GM12891 (cell line): Measurements from ENCODE around the gene RPS26.

Source experiments
- DNase-seq: peaks from one replicate; pipeline ENCODE4 v3.0.0; 2011; ENCODE audit warnings: low spot score; ENCODE audit not compliant: insufficient read length
- FAIRE-seq: peaks from 2 replicates; lab custom pipeline; 2011; peaks lifted over from hg19 to GRCh38; lab: Jason Lieb, UNC
- PAX5 ChIP-seq: IDR thresholded peaks from 2 replicates; pipeline ENCODE4 v1.6.1; 2011; ENCODE audit warnings: low read length, moderate library complexity, mild to moderate bottlenecking; ENCODE audit not compliant: insufficient read depth, severe bottlenecking
- POLR2A ChIP-seq: IDR thresholded peaks from 2 replicates; pipeline ENCODE4 v1.6.1; 2011; ENCODE audit warnings: low read depth, low read length, control low read depth
- POLR2AphosphoS5 ChIP-seq: IDR thresholded peaks from 2 replicates; pipeline ENCODE4 v1.6.1; 2011; ENCODE audit warnings: low read depth, low read length, control low read depth
- POU2F2 ChIP-seq: IDR thresholded peaks from 2 replicates; pipeline ENCODE4 v1.6.1; 2011; ENCODE audit warnings: low read depth, mild to moderate bottlenecking, control low read depth, low read length, moderate library complexity
- SPI1 ChIP-seq: IDR thresholded peaks from 2 replicates; pipeline ENCODE4 v1.6.1; 2011; ENCODE audit warnings: low read depth, low read length, control low read depth
- TAF1 ChIP-seq: IDR thresholded peaks from 2 replicates; pipeline ENCODE4 v1.6.1; 2011; ENCODE audit warnings: low read depth, low read length, control low read depth

RPS26 gene

GRCh38 chr12:56021889-56022497 is 19.7 kb upstream of the RPS26 start:
- DNase-seq (no peak), FAIRE-seq (no peak)
- no peak for TF ChIP-seq POLR2A
- TF ChIP-seq POLR2AphosphoS5: no peak
- peak; percentile 75 for TF ChIP-seq SPI1
- TF ChIP-seq PAX5: no peak
- TF ChIP-seq TAF1: no peak
- no peak for TF ChIP-seq POU2F2

- DNase-seq: no peak
These were observed 13.1 kb upstream of the RPS26 start for GRCh38 chr12:56028511-56029165.

GRCh38 chr12:56029166-56029519 is 12.6 kb upstream of the RPS26 start:
- TF ChIP-seq POU2F2 (no peak), SPI1 (no peak), PAX5 (no peak), POLR2A (no peak), TAF1 (no peak), POLR2AphosphoS5 (no peak)
- DNase-seq (no peak), FAIRE-seq (no peak)

More at GRCh38 chr12:56028511-56029165, 13.1 kb upstream of the RPS26 start:
- TF ChIP-seq POLR2A (no peak), PAX5 (no peak), POLR2AphosphoS5 (no peak), SPI1 (no peak), POU2F2 (no peak), TAF1 (no peak)
- no peak for FAIRE-seq

- TF ChIP-seq PAX5 (no peak), POU2F2 (no peak), TAF1 (no peak), POLR2AphosphoS5 (no peak), SPI1 (no peak)
- FAIRE-seq (peak; percentile 81), DNase-seq (no peak)
These were observed 11.9 kb upstream of the RPS26 start for GRCh38 chr12:56029666-56030293.

GRCh38 chr12:56031987-56032386 is 9.7 kb upstream of the RPS26 start:
- TF ChIP-seq PAX5: no peak
- no peak for TF ChIP-seq POLR2A
- TF ChIP-seq POU2F2: no peak
- TF ChIP-seq TAF1: no peak
- no peak for TF ChIP-seq SPI1
- DNase-seq: no peak

GRCh38 chr12:56034586-56035332 is 7.0 kb upstream of the RPS26 start:
- no peak for FAIRE-seq
- DNase-seq: no peak
- TF ChIP-seq TAF1 (no peak), POLR2A (no peak), POLR2AphosphoS5 (no peak), PAX5 (no peak), POU2F2 (no peak), SPI1 (no peak)

More at GRCh38 chr12:56031987-56032386, 9.7 kb upstream of the RPS26 start:
- FAIRE-seq: no peak

- TF ChIP-seq POLR2A (no peak), POU2F2 (no peak), SPI1 (no peak), PAX5 (no peak), POLR2AphosphoS5 (no peak), TAF1 (no peak)
- no peak for FAIRE-seq
- DNase-seq: no peak
These were observed 4.6 kb upstream of the RPS26 start for GRCh38 chr12:56037161-56037560.

- DNase-seq (no peak), FAIRE-seq (no peak)
- TF ChIP-seq TAF1: no peak
- no peak for TF ChIP-seq POLR2AphosphoS5
- no peak for TF ChIP-seq SPI1
- no peak for TF ChIP-seq POLR2A
- no peak for TF ChIP-seq POU2F2
- no peak for TF ChIP-seq PAX5
These were observed 3.6 kb upstream of the RPS26 start for GRCh38 chr12:56038022-56038655.

- FAIRE-seq (no peak), DNase-seq (no peak)
- TF ChIP-seq POLR2A (no peak), SPI1 (no peak), POLR2AphosphoS5 (no peak), PAX5 (no peak), TAF1 (no peak), POU2F2 (no peak)
These were observed 1.6 kb upstream of the RPS26 start for GRCh38 chr12:56040151-56040550.
